KOPT-K1 (cell line): ENCODE measurements around the gene DISP3.

Experiments
- H3K27ac ChIP-seq: fragments of 200-600 bp; sonication (generic); 2 replicates; pipeline ENCODE4 v1.5.1; 2016; ENCODE audit warnings: antibody characterized with exemption, mild to moderate bottlenecking, low read depth, low read length; ENCODE audit not compliant: poor library complexity, severe bottlenecking
- H3K36me3 ChIP-seq: fragments of 200-600 bp; sonication (generic); 2 replicates; pipeline ENCODE4 v1.5.1; 2017; ENCODE audit warnings: antibody characterized with exemption, mild to moderate bottlenecking, low read length, moderate library complexity; ENCODE audit not compliant: insufficient read depth
- H3K9me3 ChIP-seq: fragments of 200-600 bp; sonication (generic); 2 replicates; pipeline ENCODE4 v1.5.1; 2017; ENCODE audit warnings: antibody characterized with exemption, low read length, mild to moderate bottlenecking; ENCODE audit not compliant: insufficient read depth, poor library complexity, severe bottlenecking

Gene DISP3

DNA sequence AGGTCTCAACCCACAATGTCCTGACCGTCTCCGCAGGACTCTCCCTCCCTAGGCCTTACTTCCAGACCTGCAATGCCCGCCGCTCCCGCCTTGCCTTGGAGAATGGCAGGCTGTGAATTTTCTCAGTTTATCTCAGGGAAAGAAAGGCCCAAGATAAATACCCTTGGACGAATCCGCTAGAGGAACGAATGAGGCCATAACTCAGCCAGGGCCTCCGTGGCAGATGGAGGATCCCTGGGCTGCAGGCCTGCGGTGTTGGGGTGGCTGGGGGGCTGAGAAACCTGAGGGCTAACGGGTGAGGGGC, 29.9 kb upstream of the DISP3 start:
- Histone ChIP-seq H3K9me3 (no peaks in the 10 kb centered on the region), H3K36me3 (no peaks in the 10 kb centered on the region), H3K27ac (no peak overlapping the region)

GRCh38 chr1:11450310-11450709, 28.6 kb upstream of the DISP3 start:
- Histone ChIP-seq H3K9me3 (no peaks in the 10 kb centered on the region), H3K27ac (no peak overlapping the region), H3K36me3 (no peaks in the 10 kb centered on the region)

- no peaks in the 10 kb centered on the region for H3K36me3 ChIP-seq
- no peak overlapping the region for H3K27ac ChIP-seq
- no peaks in the 10 kb centered on the region for H3K9me3 ChIP-seq
These were observed 25.0 kb upstream of the DISP3 start for GRCh38 chr1:11453742-11454491.

DNA sequence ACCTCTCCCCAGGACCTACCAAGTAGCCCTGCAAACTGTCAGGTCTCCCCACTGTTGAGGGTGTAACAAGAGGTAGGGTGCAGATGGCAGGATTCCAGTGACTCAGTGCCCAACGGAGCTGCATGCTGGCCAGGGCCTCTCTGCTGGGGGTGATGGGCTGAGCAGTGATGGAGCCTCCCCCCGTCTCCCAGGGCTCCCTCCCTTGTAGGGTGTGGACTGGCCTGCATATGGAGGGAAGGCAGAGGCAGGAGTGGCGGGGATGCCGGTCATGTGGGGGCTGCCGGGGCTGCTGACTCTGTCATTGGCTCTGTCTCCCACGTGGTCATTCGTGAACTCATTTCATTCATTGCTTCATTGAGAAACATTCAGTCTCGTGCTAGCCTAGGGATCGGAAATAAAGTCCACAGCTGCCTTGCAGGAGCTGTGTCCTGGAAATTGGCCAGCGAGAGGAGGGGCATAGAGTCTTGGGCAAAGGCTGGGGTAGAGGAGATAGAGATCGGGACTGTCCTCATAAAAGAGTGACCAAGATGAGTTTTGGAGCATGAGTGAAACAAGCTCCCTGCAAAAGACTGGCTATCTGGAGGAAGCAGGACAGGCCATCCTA, 22.9 kb upstream of the DISP3 start:
- H3K9me3 ChIP-seq = no peaks in the 10 kb centered on the region
- no peaks in the 10 kb centered on the region for H3K36me3 ChIP-seq
- peak overlapping the region; percentile 61 for H3K27ac ChIP-seq

GRCh38 chr1:11456965-11457364, 22.0 kb upstream of the DISP3 start:
- H3K36me3 ChIP-seq = no peaks in the 10 kb centered on the region
- H3K27ac ChIP-seq = peak overlapping the region; percentile 61
- H3K9me3 ChIP-seq = no peaks in the 10 kb centered on the region

GRCh38 chr1:11458811-11459275, 20.1 kb upstream of the DISP3 start:
- no peaks in the 10 kb centered on the region for H3K36me3 ChIP-seq
- no peak overlapping the region for H3K27ac ChIP-seq
- no peaks in the 10 kb centered on the region for H3K9me3 ChIP-seq

DNA sequence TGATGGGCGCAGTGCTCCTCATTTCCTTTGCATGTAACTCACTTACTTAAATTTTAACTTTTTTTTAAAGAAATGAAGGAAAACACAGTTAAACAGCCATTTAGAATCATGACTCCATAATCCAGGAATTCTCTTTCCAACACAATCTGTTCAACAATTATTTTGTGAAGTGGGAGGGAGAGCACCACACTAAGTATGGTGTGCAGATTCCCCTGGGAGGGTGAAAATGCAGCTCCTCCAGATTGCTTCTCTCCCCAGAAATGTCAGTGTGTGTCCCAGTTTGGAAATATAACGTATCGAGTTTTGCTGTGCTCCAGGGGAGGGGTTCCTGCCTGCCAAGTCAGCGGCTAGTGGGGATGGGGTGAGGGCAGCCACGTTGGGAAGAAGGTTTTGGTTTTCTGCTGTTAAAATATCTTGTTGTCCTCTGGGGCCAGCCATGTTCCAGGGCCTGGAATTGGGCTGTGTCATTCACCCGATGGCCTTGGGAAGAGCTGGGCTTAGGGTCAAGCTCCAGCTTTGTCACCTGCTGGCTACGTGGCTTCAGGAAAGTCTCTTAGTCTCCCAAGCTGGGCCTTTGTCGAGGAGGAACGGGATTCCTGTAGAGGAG, 17.3 kb upstream of the DISP3 start:
- Histone ChIP-seq H3K36me3 (no peaks in the 10 kb centered on the region), H3K9me3 (no peaks in the 10 kb centered on the region), H3K27ac (no peak overlapping the region)

DNA sequence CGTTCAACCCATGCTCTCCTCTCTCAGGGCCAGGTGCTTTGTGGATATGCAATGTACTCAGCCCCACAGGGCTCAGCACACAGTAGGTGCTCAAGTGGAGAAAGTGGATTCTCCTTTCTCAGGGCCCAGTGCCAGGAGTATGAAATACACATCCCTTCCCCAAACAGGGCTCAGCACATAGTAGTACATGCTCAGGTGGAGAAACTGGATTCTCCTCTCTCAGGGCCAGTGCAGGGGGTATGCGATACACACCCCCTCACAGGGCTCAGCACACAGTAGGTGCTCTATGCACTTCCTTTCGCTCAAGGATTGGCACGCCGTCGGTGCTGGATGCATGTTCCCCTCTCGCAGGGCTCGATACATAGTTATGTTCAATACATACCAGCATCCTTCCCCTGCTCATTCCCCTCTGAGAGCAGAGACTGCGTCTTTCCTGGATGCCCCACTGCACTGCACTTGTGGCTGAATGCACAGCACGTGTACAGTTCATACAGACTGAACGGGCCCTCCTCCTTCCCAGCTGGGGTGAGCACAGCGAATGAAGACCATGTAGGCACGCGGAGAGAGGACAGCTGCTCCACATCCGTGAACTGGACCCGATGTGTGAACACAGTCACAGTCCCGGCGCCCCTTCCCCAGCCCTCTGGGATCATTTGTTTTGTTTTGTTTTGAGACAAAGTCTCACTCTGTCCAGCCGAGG, 16.6 kb upstream of the DISP3 start:
- no peaks in the 10 kb centered on the region for H3K36me3 ChIP-seq
- no peaks in the 10 kb centered on the region for H3K9me3 ChIP-seq
- no peak overlapping the region for H3K27ac ChIP-seq

- Histone ChIP-seq H3K27ac (no peak overlapping the region), H3K9me3 (no peaks in the 10 kb centered on the region), H3K36me3 (no peaks in the 10 kb centered on the region)
These were observed 15.8 kb upstream of the DISP3 start for GRCh38 chr1:11463177-11463576.

DNA sequence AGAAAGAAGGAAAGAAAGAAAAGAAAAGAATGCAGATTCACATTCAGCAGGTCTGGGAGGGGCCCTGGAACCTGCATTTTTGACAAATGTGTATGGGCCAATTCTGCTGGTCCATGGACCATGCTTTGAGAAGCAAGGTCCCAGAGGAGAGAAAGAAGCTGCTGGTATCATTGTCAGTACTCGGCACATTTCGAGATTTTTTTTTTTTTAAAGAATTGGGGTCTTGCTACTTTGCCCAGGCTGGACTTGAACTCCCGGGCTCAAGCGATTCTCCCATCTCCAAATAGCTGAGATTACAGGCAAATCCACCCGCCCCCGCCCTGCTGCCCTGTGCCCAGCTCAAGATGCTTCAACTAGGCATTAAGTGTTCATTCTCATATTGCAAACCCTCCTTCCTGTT, 13.6 kb upstream of the DISP3 start:
- no peaks in the 10 kb centered on the region for H3K9me3 ChIP-seq
- H3K36me3 ChIP-seq = no peaks in the 10 kb centered on the region
- no peak overlapping the region for H3K27ac ChIP-seq

DNA sequence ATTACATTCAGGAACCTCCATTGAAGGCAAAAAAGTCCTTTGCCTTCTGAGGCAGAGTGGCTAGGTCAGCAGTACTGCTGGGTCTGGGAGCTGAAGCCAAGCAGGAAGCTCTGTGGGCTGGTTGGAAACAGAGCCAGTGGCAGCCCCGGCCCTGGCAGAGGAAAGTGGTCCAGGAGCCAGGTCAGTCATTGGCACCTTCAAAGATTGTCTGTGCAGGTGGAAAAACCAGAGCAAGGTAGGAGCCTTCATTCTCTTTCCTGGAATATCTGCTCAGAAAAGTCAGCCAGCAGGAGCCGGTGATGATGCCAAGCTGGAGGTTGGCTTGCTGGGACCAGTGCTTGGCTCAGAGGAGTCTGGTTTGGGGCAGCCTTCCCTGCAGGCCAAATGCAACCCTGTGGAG, 12.5 kb upstream of the DISP3 start:
- no peak overlapping the region for H3K27ac ChIP-seq
- no peaks in the 10 kb centered on the region for H3K9me3 ChIP-seq
- H3K36me3 ChIP-seq = no peaks in the 10 kb centered on the region

DNA sequence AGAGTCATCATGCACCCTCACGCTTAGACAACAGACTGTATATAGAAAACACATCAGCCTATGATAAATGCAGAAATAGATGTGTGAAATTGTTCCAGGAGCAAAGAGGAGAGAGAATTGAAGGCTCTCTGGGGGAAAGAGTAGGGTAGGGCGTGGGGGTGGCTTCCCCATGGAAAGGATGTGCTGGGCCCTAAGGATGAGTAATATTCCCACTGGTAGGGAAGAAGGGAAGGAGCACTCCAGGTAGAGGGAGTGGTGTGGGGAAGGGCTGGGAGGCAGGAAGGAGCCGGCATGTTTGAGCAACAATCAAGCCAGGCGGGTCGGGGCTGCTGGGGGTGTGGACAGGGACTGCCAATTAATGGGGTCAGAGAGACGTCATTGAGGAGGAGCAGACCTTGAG, 10.1 kb upstream of the DISP3 start:
- no peaks in the 10 kb centered on the region for H3K9me3 ChIP-seq
- no peak overlapping the region for H3K27ac ChIP-seq
- no peaks in the 10 kb centered on the region for H3K36me3 ChIP-seq

DNA sequence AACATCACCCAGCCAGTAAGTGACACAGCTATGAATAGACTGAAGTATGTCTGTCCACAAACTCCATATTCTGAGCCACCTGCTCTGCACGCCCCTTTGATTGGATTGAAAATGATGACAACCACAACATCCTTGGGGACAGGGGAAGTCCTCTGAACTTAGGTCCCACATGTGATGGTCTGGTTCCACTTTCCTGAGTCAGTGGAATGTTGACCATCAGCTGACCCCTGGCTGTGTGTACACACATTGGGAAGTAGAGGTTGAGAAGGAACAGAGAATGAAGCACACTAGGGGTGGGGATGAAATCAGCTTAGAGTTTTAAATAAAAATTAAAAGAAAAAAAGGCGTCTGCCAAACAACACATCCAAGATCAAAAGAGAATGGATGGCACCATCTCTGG, 8.0 kb upstream of the DISP3 start:
- Histone ChIP-seq H3K27ac (no peak overlapping the region), H3K9me3 (no peaks in the 10 kb centered on the region), H3K36me3 (no peaks in the 10 kb centered on the region)

GRCh38 chr1:11471473-11471872, 7.5 kb upstream of the DISP3 start:
- H3K27ac ChIP-seq = no peak overlapping the region

DNA sequence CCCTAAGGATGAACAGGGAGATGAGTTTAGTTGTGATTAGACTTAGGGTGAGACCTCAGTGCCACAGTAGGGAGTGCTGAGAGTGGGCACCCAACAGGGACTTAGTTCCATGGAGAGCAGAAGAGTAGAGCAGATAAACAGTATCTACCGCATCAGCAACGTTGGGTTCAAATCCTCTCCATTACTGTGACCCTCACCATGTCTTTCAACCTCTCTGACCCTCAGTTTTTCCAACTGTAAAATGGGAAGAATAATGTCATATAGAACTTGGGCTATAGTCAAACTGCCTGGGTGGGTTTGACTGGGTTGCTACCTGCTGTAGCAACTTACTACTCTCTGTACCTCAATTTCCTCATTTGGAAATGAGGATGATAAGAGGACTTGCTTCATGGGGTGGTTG, 6.7 kb upstream of the DISP3 start:
- Histone ChIP-seq H3K9me3 (no peaks in the 10 kb centered on the region), H3K27ac (no peak overlapping the region), H3K36me3 (no peaks in the 10 kb centered on the region)

More at GRCh38 chr1:11471473-11471872, 7.5 kb upstream of the DISP3 start:
- Histone ChIP-seq H3K36me3 (no peaks in the 10 kb centered on the region), H3K9me3 (no peaks in the 10 kb centered on the region)
